ENCODE data around the gene RIF1.

DNA sequence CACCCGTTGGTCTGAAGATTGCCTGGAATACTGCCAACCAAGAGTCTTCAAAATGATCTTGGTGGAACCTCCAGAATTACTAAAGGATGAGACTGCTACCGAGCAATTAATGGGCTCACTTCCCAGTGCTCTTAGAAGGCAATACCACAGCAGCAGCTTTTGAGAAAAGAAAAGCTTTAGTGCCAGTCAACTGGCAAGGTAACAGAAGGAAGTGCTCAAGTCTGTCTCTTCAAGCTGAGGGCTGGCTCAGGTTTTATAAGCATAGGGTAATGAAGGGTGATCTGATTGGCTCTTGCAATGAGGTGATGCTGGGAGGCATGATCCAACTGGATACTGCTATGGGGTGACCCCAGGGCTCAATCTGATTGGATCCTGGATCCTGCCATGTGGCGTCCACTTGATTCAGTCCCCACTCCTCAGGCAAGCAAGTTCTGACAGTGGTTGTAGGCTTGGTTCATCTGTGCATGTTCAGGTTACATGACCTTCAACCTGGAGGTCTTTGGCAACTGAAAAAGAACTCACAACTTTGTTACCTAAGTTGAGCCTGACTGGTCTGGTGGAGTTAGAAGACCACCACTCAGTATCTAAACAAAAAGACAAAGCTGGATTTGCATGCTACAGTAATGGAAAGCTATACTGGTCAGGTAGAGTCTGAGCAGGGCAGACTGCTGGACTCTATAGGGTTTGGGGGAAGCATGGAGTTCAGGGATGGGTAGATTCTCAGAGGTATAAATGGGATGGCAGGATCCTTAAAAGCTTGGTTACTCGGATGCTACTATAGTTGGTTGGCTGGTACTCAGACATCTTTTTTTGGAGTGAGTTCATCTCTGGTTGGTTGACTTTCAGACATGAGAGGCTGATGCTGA lies 14.0 kb upstream of the RIF1 start:
- TF ChIP-seq, protein P1, sequence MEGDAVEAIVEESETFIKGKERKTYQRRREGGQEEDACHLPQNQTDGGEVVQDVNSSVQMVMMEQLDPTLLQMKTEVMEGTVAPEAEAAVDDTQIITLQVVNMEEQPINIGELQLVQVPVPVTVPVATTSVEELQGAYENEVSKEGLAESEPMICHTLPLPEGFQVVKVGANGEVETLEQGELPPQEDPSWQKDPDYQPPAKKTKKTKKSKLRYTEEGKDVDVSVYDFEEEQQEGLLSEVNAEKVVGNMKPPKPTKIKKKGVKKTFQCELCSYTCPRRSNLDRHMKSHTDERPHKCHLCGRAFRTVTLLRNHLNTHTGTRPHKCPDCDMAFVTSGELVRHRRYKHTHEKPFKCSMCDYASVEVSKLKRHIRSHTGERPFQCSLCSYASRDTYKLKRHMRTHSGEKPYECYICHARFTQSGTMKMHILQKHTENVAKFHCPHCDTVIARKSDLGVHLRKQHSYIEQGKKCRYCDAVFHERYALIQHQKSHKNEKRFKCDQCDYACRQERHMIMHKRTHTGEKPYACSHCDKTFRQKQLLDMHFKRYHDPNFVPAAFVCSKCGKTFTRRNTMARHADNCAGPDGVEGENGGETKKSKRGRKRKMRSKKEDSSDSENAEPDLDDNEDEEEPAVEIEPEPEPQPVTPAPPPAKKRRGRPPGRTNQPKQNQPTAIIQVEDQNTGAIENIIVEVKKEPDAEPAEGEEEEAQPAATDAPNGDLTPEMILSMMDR (IDR thresholded peaks at IDR 0.05), result no peak
- TF ChIP-seq POLR2AphosphoS5 (IDR thresholded peaks at IDR 0.05) (no peak), EP300 (IDR thresholded peaks at IDR 0.05) (no peak), POLR2A (IDR thresholded peaks at IDR 0.05) (no peak)

Measured in sigmoid colon (tissue), 4 donors.